GM19372 (cell line): ENCODE data around the gene RPRD1B.

ENCODE experiments used
- ATAC-seq: cut with Tn5 transposase; IDR thresholded peaks from one replicate; pipeline ENCODE4 v1.9.1; 2021; ENCODE audit warnings: mild to moderate bottlenecking, low read depth, moderate library complexity; ENCODE audit not compliant: unreplicated experiment

RPRD1B gene

GRCh38 chr20:38115205-38115604, 81.7 kb downstream of the RPRD1B start:
- no peak for ATAC-seq

GRCh38 chr20:38115896-38116295, 82.3 kb downstream of the RPRD1B start:
- ATAC-seq: no peak

DNA sequence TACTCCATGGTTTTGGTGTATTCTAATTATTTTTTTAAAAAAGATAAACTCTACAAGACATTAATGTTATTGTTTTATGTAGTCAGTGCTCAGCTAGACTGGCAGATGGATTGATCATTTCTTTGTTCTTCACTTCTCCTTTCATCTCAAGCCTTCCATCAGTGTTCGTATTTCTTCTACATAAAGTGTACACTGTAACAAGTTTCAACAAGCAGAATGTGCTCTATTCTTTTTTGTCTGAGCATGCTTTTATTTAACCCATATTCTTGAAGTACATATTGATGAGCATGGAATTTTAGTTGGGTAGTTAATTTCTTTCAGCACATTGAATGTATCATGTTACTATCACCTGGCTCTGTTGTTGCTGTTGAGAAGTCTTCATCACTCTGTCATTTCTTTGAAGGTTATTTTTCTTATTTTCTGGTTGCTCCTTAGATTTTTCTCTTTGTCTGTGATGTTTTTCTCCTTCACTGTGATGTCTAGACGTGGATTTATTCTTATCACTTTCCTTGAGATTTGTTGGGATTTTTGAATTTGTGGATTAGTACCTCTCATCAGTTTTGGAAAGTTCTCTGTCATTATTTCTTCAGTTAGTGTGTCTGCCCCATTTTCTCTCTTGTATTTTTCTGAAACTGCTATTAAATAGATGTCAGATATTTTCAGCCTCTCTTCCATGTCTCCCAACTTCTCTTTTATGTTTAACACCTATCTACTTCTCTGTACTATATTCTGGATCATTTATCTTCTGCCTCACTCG, 83.0 kb downstream of the RPRD1B start:
- ATAC-seq: no peak

GRCh38 chr20:38117205-38117604, 83.7 kb downstream of the RPRD1B start:
- ATAC-seq: no peak

DNA sequence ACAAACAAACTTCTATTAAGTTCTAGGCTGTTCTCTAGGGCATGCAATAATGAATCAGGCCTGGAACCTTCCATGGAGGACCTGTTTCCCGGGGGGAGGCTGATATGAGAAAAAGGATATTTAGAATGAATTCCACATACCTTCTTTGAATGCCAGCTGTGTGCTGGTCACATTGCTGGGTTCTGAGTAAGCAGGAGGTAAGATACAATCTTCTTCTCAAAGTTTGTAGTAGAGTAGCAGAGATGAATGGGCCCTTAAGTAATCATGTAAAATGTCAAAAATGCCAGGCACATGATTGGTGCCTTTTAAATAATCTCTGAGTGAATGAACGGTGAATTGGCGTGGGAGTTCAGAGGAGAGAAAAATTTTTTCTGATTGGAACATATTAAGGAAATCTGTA, 84.1 kb downstream of the RPRD1B start:
- ATAC-seq: no peak

GRCh38 chr20:38119446-38119845, 85.9 kb downstream of the RPRD1B start:
- no peak for ATAC-seq

- ATAC-seq: no peak
These were observed 87.1 kb downstream of the RPRD1B start for GRCh38 chr20:38120625-38120988.

GRCh38 chr20:38121741-38122140, 88.2 kb downstream of the RPRD1B start:
- no peak for ATAC-seq

DNA sequence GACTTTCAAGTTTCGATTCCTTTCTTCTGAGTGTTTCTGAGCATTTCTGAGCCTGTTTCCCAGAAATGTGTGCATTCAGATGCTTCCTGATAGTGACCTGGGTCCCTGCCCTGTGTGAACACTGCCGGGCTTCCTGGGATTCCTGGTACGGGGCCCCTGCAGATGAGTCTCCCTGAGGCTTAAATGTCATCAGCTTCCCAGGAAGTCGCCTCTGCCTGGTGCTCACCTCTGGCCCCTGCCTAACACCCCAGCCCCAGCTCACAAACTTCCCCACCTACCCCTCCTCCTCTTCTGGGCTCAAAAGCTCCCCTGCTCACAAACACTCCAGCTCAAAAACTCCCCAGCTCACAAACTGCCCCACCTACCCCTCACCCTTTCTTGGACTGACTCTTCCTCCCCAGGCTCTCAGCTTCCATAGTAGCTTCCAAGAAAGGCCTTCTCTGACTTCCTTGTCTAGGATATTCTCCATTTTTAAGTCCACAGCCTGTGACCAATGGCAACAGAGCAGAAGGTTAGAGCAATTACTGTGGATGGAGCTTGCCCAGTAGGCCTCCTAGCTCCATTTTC, 89.6 kb downstream of the RPRD1B start:
- no peak for ATAC-seq

DNA sequence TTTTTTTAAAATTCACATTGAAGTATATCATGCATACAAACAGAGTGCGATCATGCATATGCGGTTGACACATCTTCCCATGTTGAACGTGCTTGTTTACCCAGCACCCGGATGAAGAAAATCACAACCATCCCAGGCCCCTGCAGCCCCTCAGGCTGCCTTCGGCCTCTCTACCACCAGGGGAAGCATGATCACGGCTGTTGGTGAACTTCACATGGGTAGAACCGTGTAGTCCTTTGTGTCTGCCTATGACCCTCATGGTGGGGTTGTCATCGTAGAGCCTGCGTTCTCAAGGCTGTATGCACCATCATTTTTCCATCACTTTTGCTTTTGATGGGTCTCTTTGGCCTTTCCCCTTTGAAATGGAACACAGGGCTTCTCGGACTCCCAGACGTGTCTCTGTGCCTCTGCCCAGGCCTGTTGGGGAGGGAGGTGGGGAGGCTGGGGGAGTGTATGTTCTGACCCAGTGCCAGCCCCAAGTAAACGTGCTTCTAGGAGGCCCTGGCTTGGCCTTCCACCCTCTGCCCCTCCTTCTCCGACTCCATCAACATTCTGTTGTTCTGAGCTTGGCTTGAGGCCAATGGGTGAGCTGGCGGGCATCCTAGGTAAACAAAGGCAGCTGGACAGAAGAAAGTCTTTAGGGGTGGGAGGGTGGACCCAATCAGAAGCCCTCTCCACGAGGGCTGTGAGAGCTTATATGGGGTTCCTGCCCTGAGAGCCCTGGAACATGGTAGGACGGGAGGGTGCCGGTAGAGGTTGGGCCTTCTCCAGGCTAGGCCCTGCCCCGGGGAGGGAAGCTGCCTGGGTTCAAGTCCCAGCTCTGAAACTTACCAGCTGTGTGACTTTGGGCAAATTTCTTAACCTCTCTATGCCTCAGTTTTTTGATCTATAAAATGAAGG, 91.9 kb downstream of the RPRD1B start:
- ATAC-seq: no peak

DNA sequence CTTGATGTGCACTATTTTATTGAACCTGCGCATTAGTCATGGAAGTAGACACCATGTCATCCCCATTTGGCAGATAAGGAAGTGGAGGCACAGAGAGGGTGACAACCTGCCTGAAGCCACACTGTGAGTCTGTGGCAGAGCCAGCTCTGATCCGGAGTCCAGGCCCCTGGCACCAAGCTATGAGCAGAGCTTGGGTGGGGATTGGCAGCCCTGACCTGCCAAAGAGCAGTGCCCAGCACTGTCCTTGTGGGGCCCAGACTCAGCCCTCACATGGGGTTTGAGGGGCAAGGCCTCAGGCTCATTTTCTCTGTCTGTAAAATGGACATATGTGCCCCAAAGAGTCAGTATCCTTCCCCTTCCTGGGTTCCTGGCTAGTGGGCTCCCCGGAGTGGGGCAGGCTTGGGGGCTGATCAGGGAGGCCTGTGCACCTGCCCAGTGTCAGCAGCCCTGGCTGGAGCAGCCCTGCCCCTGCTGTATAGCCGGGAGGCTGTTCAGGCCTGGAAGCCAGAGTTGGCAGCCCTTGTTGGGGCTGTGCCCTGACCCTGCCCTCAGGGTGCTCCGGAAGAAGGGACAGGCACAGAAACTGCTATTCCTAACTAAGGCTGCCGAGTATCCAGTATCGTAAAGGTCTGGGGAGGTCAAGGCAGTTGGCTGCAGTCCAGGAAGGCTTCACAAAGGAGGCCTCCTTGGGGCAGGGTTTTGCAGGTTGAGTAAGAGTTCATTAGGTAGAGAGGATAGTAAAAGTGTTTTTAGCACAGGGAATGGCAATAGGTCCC, 92.8 kb downstream of the RPRD1B start:
- no peak for ATAC-seq

DNA sequence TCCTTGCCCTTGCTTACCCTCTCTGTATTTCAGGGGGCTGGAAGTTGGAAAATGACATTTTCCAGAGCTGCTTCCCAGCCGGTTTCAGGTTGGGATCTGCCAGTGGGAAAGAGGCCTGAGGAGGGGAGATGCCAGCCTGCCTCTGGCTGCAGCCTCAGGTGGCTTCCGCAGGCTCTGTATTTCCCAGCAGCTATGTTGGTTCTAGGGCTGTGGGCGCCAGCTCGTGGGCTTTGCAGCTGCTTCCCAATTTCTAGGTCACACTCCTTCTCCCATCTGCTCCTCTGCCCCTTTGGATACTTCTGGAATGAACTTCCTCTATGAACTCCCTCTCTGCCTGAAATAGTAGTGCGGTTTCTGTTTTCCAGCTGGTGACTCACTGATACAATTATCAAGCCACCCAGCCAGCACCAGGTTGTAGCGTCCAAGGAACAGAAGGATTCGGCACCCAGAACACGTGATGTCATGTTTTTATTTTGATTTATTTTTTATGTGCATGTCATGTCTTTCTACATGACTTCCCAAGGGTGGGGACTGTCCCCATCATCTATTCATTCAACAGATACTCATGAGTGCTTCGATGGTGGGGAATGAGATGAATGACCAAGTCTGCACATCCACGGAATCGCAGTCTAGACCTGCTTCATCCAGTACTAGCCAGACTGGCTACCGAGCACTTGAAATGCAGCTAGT, 93.5 kb downstream of the RPRD1B start:
- ATAC-seq: no peak

GRCh38 chr20:38127920-38128528, 94.5 kb downstream of the RPRD1B start:
- ATAC-seq: no peak

GRCh38 chr20:38128691-38129090, 95.1 kb downstream of the RPRD1B start:
- ATAC-seq: no peak

DNA sequence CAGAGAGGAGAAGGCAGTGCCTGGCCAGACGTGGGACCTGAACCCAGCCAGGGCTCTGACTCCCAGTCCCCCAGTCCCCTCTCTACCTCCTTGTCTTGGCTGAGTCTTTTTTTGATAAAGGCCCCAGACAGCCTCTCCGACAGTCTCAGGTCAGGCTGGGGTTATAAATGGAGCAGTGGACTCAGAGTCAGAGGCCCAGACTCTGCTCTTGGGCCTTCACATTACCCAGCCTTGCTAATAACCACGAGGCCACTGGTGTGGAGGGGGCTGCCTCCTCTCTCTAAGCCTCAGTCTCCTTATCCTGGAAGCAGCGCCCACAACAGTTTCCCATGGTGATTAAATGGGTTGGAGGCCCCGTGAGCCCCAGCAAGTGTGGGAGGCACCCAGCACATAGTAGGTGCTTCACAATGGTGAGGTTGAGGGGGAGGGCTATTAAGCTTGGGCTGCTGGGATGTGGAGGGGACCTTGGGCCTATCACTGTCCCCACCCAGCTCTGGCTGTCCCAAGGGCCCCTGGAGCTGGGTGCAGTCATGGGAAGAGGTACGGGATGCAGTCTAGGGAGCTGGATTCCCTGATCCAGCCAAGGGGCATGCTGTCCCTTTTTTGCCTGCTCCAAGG, 95.8 kb downstream of the RPRD1B start:
- no peak for ATAC-seq

GRCh38 chr20:38129893-38130609, 96.5 kb downstream of the RPRD1B start:
- ATAC-seq: no peak

DNA sequence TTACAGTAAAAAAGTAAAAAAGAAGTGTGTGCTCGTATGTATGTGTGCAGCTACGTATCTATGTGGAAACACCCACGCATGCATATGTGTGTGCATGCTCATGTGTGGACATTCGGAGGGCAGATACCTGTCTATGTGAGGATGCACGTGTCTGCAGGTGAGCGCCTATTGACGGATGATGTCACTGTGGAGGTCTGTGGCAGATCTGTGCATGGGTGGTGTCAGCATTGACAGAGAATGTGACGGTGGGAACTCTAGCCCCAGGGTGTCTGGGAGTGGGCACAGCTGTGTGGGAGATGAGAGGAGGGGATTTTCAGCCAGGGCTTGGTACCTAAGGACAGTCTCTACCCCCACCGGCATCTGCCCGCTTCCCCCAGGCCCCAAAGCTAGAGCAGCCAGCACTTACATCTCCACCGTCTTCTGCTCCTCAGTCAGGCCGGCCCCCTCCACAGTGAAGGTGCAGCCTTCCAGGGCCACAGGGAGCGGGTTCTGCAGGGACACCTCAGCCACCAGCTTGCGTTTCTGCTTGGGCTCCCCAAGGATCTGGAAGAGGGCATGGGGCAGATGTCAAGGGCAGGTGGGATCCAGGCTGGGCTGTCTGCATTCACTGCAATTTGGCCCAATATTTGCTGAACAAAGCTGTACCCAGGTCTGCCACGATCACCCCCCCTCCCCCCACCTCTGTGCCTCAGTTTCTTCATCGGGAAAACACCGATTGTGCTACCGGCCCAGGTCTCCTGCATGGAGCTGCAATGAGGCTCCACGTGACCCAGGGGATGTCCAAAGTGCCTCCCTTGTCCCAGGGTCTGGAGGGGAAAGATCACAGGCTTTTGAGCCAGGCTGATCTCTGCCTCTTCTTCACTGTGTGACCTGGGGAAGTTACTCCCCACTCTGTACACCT, 97.4 kb downstream of the RPRD1B start:
- no peak for ATAC-seq
